ENCODE data around the gene TMEM119. TPM values are rescaled to one million over a fixed set of nuclear protein-coding genes. Genes with fewer than 3 reads are reported as not detected.
"Not testable (repeated sequence)": the region's sequence is repeated elsewhere in the genome, so short reads cannot be mapped to it uniquely, and the experiment has no call there.

Gene TMEM119
- polyA plus RNA-seq, 3 donors from 2014 or later, result 0.47 TPM; not detected in 2

GRCh38 chr12:108599541-108599940 is 1.7 kb upstream of the TMEM119 start:
- no peaks in the 10 kb centered on the region for H3K36me3 Mint-ChIP-seq
- no peak overlapping the region for H3K4me3 Mint-ChIP-seq
- DNase-seq, result no peak
- H3K4me1 Mint-ChIP-seq, result peaks cover 0 to 1% of the 10 kb centered on the region in 2 donors
- peaks cover 0 to 3% (median 3%) of the 10 kb centered on the region in 3 donors for H3K27me3 Mint-ChIP-seq (ENCODE audit: low read depth in 3 of 3)
- H3K27ac Mint-ChIP-seq, result no peak overlapping the region
- H3K9me3 Mint-ChIP-seq, result no peaks in the 10 kb centered on the region

- Mint-ChIP-seq H3K27ac (no peak overlapping the region), H3K36me3 (no peaks in the 10 kb centered on the region), H3K4me1 (peaks cover 0 to 1% of the 10 kb centered on the region in 2 donors), H3K27me3 (ENCODE audit: low read depth in 3 of 3) (peaks cover 0 to 2% (median 0%) of the 10 kb centered on the region in 3 donors), H3K9me3 (no peaks in the 10 kb centered on the region), H3K4me3 (no peak overlapping the region)
- no peak for DNase-seq
Observed at GRCh38 chr12:108598553-108599250, 818 bp upstream of the TMEM119 start.

GRCh38 chr12:108596854-108597558 is 878 bp downstream of the TMEM119 start:
- DNase-seq, result no peak
- Mint-ChIP-seq H3K36me3 (no peaks in the 10 kb centered on the region), H3K27me3 (ENCODE audit: low read depth in 3 of 3) (no peaks in the 10 kb centered on the region), H3K27ac (no peak overlapping the region), H3K4me1 (peaks cover 0 to 1% of the 10 kb centered on the region in 2 donors), H3K4me3 (no peak overlapping the region), H3K9me3 (no peaks in the 10 kb centered on the region)

- DNase-seq, result no peak
- H3K27ac Mint-ChIP-seq, result no peak overlapping the region
- no peak overlapping the region for H3K4me3 Mint-ChIP-seq
- no peaks in the 10 kb centered on the region for H3K36me3 Mint-ChIP-seq
- no peaks in the 10 kb centered on the region for H3K4me1 Mint-ChIP-seq
- H3K9me3 Mint-ChIP-seq, result no peaks in the 10 kb centered on the region
- H3K27me3 Mint-ChIP-seq (ENCODE audit: low read depth in 3 of 3), result no peaks in the 10 kb centered on the region
Observed at GRCh38 chr12:108595711-108596647, 1.9 kb downstream of the TMEM119 start.

- no peaks in the 10 kb centered on the region for H3K27me3 Mint-ChIP-seq (ENCODE audit: low read depth in 3 of 3)
- H3K27ac Mint-ChIP-seq, result no peak overlapping the region
- H3K9me3 Mint-ChIP-seq, result no peaks in the 10 kb centered on the region
- no peaks in the 10 kb centered on the region for H3K36me3 Mint-ChIP-seq
- H3K4me3 Mint-ChIP-seq, result no peak overlapping the region
- no peaks in the 10 kb centered on the region for H3K4me1 Mint-ChIP-seq
- no peak for DNase-seq
Observed at GRCh38 chr12:108594960-108595710, 2.7 kb downstream of the TMEM119 start.

- no peak for DNase-seq
- no peaks in the 10 kb centered on the region for H3K27me3 Mint-ChIP-seq (ENCODE audit: low read depth in 3 of 3)
Observed at GRCh38 chr12:108594323-108594903, 3.5 kb downstream of the TMEM119 start.

GRCh38 chr12:108592033-108592909 is 5.6 kb downstream of the TMEM119 start:
- Mint-ChIP-seq H3K4me1 (no peaks in the 10 kb centered on the region), H3K4me3 (no peak overlapping the region), H3K27me3 (ENCODE audit: low read depth in 3 of 3) (peaks cover 0 to 2% (median 0%) of the 10 kb centered on the region in 3 donors), H3K36me3 (no peaks in the 10 kb centered on the region), H3K9me3 (no peaks in the 10 kb centered on the region), H3K27ac (no peak overlapping the region)
- no peak for DNase-seq

More at GRCh38 chr12:108594323-108594903, 3.5 kb downstream of the TMEM119 start:
- Mint-ChIP-seq H3K4me1 (no peaks in the 10 kb centered on the region), H3K9me3 (no peaks in the 10 kb centered on the region), H3K36me3 (no peaks in the 10 kb centered on the region), H3K4me3 (no peak overlapping the region), H3K27ac (no peak overlapping the region)

GRCh38 chr12:108591267-108591980 is 6.5 kb downstream of the TMEM119 start:
- peaks cover 0 to 2% (median 0%) of the 10 kb centered on the region in 3 donors for H3K27me3 Mint-ChIP-seq (ENCODE audit: low read depth in 3 of 3)
- no peak overlapping the region for H3K27ac Mint-ChIP-seq
- no peak for DNase-seq

GRCh38 chr12:108590463-108590862 is 7.4 kb downstream of the TMEM119 start:
- H3K27me3 Mint-ChIP-seq (ENCODE audit: low read depth in 3 of 3); H3K9me3 Mint-ChIP-seq; H3K36me3 Mint-ChIP-seq; DNase-seq; H3K4me1 Mint-ChIP-seq; H3K4me3 Mint-ChIP-seq; H3K27ac Mint-ChIP-seq: not testable (repeated sequence)

More at GRCh38 chr12:108591267-108591980, 6.5 kb downstream of the TMEM119 start:
- Mint-ChIP-seq H3K4me3 (no peak overlapping the region), H3K4me1 (no peaks in the 10 kb centered on the region), H3K36me3 (no peaks in the 10 kb centered on the region), H3K9me3 (no peaks in the 10 kb centered on the region)

GRCh38 chr12:108589840-108590229 is 8.0 kb downstream of the TMEM119 start:
- Mint-ChIP-seq H3K27ac (no peak overlapping the region), H3K27me3 (ENCODE audit: low read depth in 3 of 3) (peaks cover 0 to 2% (median 2%) of the 10 kb centered on the region in 3 donors), H3K4me3 (no peak overlapping the region), H3K9me3 (no peaks in the 10 kb centered on the region), H3K36me3 (no peaks in the 10 kb centered on the region), H3K4me1 (no peaks in the 10 kb centered on the region)
- DNase-seq, result no peak

- DNase-seq, result no peak
- Mint-ChIP-seq H3K27me3 (ENCODE audit: low read depth in 3 of 3) (peaks cover 0 to 3% (median 2%) of the 10 kb centered on the region in 3 donors), H3K4me3 (no peak overlapping the region), H3K9me3 (no peaks in the 10 kb centered on the region), H3K4me1 (no peaks in the 10 kb centered on the region), H3K36me3 (no peaks in the 10 kb centered on the region), H3K27ac (no peak overlapping the region)
Observed at GRCh38 chr12:108589028-108589839, 8.7 kb downstream of the TMEM119 start.

Measured in immature natural killer cell (primary cell).